Neutrophil (primary cell): ENCODE measurements around the gene TMEM151B.
A peak's percentile ranks its signal among the peaks of the same experiment; 100 is the strongest.

Experiments
- H3K27ac ChIP-seq: fragments of 200-600 bp; sonication (generic); 2 replicates; pipeline ENCODE4 v1.5.1; 2016; ENCODE audit warnings: mild to moderate bottlenecking, moderate library complexity
- H3K27me3 ChIP-seq: fragments of 200-600 bp; sonication (generic); 2 replicates; pipeline ENCODE4 v1.6.0; 2016; ENCODE audit warnings: mild to moderate bottlenecking
- H3K36me3 ChIP-seq: fragments of 200-600 bp; sonication (generic); 2 replicates; pipeline ENCODE4 v1.5.1; 2017
- H3K4me1 ChIP-seq, 2 experiments: fragments of 200-600 bp in 1 of 2; sonication (generic) in 1 of 2; 1 replicate in 1 of 2; 2 replicates in 1 of 2; pipeline versions ENCODE4 v1.5.1 to v1.6.1; 2013 to 2016; ENCODE audit warnings: low read depth in 1 of 2, low read length in 1 of 2, mild to moderate bottlenecking in 1 of 2, moderate library complexity in 1 of 2; ENCODE audit not compliant: control insufficient read depth in 1 of 2, insufficient read depth in 1 of 2
- H3K4me3 ChIP-seq, 2 experiments: fragments of 200-600 bp in 1 of 2; sonication (generic) in 1 of 2; 1 replicate in 1 of 2; 2 replicates in 1 of 2; pipeline ENCODE4 v1.5.1; 2013 to 2016; ENCODE audit warnings: low read depth in 1 of 2, low read length in 1 of 2, mild to moderate bottlenecking in 1 of 2, moderate library complexity in 1 of 2
- H3K9me3 ChIP-seq: fragments of 200-600 bp; sonication (generic); 2 replicates; pipeline ENCODE4 v1.5.1; 2016
- CTCF ChIP-seq: fragments of 200-600 bp; sonication (generic); IDR thresholded peaks from 2 replicates; pipeline ENCODE4 v1.5.1; 2016; ENCODE audit warnings: antibody characterized with exemption

The TMEM151B gene

DNA sequence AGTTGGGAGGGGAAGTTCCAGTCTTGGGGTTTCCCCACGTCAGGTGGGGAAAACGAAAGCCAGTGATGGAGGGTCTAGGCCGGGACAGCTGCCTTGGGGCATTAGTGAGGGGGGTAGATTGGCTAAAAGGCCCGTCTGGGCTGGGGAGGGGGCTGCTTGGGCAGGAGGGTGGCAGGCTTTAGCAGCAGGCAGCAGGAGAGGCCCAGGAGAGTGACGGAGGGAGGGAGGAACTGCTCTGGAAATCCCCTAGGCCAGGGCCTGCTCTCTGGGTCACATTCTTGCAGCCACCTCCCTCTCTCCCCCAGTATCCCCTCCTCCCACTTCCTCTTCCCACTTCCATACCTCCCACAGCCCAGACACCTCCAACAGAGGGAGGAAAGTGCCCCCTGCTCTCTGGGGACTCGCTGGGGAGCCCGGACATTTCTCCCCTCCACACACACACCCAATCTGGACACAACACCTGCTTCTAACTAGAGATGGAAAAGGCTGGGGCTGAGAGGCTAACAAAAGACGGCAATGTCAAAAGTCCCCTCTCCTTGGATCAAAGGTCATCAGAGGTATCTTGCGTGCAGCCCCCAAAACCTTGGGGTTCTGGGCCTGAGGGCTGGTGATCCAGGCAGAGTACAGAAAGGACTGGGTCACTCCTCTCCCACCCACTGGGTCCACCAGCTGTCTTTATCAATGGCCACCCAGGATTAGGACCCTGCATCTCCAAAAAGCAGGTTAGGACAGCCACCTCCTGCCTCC lies 6.7 kb upstream of the TMEM151B start:
- Histone ChIP-seq H3K27ac (peak overlapping the region; percentile 85), H3K4me3 (peak overlapping the region; percentile 74 to 77), H3K4me1 (peaks cover 31 to 34% of the 10 kb centered on the region in 2 experiments), H3K27me3 (peaks cover 3% of the 10 kb centered on the region), H3K36me3 (peaks cover 23% of the 10 kb centered on the region), H3K9me3 (no peaks in the 10 kb centered on the region)
- no peak for TF ChIP-seq CTCF

DNA sequence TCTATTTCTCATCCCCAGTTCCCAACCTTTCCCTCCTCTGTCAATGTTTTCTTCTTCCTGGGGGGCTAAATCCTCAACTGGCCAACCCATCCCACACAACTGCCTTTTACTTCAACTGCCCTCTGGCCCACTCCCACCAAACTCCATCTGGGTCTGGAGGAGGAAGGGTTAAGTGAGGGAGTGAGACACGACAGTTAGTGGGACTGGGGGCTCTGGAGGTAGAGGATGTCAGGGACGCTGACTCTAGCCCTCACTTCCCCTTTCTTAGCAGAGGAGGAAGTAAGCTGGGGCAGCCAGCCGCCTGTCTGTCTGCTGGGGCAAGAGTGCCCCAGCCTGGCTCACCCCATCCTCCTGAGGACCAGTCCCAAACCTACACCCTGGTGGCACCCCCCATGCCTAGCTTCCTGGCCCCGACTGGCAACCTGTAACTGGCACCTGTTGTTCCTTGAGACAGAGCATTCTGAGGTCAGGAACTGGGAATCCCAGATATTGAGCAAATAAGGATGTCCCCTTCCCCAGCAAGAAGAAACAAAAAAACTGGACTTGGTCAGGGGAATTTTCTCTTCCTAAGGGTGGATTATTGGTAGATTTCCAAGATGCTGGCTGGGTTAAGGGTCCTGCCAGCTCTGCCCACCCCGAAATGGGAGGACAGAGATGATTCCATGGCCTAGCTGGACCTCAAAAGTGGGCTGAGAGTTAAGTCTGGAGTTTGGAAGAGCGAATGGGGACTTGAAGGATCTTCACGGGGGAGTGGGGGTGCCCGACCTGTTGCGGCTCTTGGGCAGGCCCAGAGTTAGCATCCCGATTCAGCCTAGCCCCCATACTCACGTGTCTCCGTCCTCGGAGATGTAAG lies 5.9 kb upstream of the TMEM151B start:
- peaks cover 12% of the 10 kb centered on the region for H3K27me3 ChIP-seq
- H3K27ac ChIP-seq, result peak overlapping the region; percentile 85
- H3K36me3 ChIP-seq, result peaks cover 15% of the 10 kb centered on the region
- peak overlapping the region; percentile 74 to 77 for H3K4me3 ChIP-seq
- no peaks in the 10 kb centered on the region for H3K9me3 ChIP-seq
- TF ChIP-seq CTCF, result peak; percentile 52
- peaks cover 34 to 39% of the 10 kb centered on the region in 2 experiments for H3K4me1 ChIP-seq

GRCh38 chr6:44265007-44265721 lies 5.1 kb upstream of the TMEM151B start, which contains the start of gene NFKBIE:
Gene NFKBIE, minus strand, starts transcription at chr6:44265551. Its CDS starts 205 bp downstream, at chr6:44265346.
- Histone ChIP-seq H3K27me3 (peaks cover 19% of the 10 kb centered on the region), H3K36me3 (peaks cover 7% of the 10 kb centered on the region), H3K4me3 (peak within 1 kb of the TSS; percentile 74 to 77)

GRCh38 chr6:44265722-44266233 lies 4.5 kb upstream of the TMEM151B start:
- Histone ChIP-seq H3K36me3 (peaks cover 4% of the 10 kb centered on the region), H3K4me1 (peaks cover 46 to 48% of the 10 kb centered on the region in 2 experiments), H3K9me3 (no peaks in the 10 kb centered on the region), H3K27ac (peak overlapping the region; percentile 85), H3K4me3 (peak overlapping the region; percentile 74 to 77), H3K27me3 (peaks cover 26% of the 10 kb centered on the region)
- no peak for TF ChIP-seq CTCF

More at GRCh38 chr6:44265007-44265721, 5.1 kb upstream of the TMEM151B start, which contains the start of gene NFKBIE:
- no peaks in the 10 kb centered on the region for H3K9me3 ChIP-seq
- TF ChIP-seq CTCF, result peak; percentile 35
- H3K4me1 ChIP-seq, result peaks cover 42 to 47% of the 10 kb centered on the region in 2 experiments
- H3K27ac ChIP-seq, result peak within 1 kb of the TSS; percentile 85

- Histone ChIP-seq H3K4me1 (peaks cover 48 to 51% of the 10 kb centered on the region in 2 experiments), H3K27me3 (peaks cover 31% of the 10 kb centered on the region), H3K9me3 (no peaks in the 10 kb centered on the region), H3K27ac (no peak overlapping the region), H3K36me3 (peaks cover 3% of the 10 kb centered on the region), H3K4me3 (no peak overlapping the region)
- no peak for TF ChIP-seq CTCF
Measured at GRCh38 chr6:44266347-44266746, 3.9 kb upstream of the TMEM151B start.
